H1 (cell line): ENCODE data around the gene FAM236B.

Experiments used
- ASH2L ChIP-seq: fragments of 200-600, 300-600 bp; sonication (generic); IDR thresholded peaks from one replicate; pipeline ENCODE4 v1.7.1; 2017; ENCODE audit warnings: low read length
- CHD1 ChIP-seq: IDR thresholded peaks from 2 replicates; pipeline ENCODE4 v1.6.1; 2012; ENCODE audit warnings: low read depth, low read length, improper control_type of control experiment
- CTCF ChIP-seq, 3 experiments: IDR thresholded peaks; 1 replicate in 2 of 3; 2 replicates in 1 of 3; pipeline versions ENCODE4 v1.5.1 to v1.6.1; 2011; ENCODE audit warnings: low read length in 3 of 3, mild to moderate bottlenecking in 3 of 3, inconsistent platforms in 2 of 3, low read depth in 1 of 3, moderate library complexity in 1 of 3; ENCODE audit not compliant: insufficient read depth in 1 of 3; ENCODE audit errors: control extremely low read depth in 1 of 3
- JUND ChIP-seq: IDR thresholded peaks from 2 replicates; pipeline ENCODE4 v1.6.1; 2011; ENCODE audit warnings: mild to moderate bottlenecking, improper control_type of control experiment, low read length
- NRF1 ChIP-seq: IDR thresholded peaks from 2 replicates; pipeline ENCODE4 v1.6.1; 2011; ENCODE audit warnings: mild to moderate bottlenecking, low read depth, low read length, improper control_type of control experiment
- POLR2A ChIP-seq, 2 experiments: IDR thresholded peaks; 1 replicate in 1 of 2; 2 replicates in 1 of 2; pipeline ENCODE4 v1.6.1; 2011; ENCODE audit warnings: low read depth in 2 of 2, low read length in 2 of 2, mild to moderate bottlenecking in 2 of 2; ENCODE audit errors: control extremely low read depth in 1 of 2
- SUZ12 ChIP-seq: fragments of 200-600 bp; sonication (generic); IDR thresholded peaks from 2 replicates; pipeline ENCODE4 v1.6.1; 2012; ENCODE audit warnings: mild to moderate bottlenecking, inconsistent platforms, low read length, moderate library complexity, mixed read lengths
- TEAD4 ChIP-seq: IDR thresholded peaks from 2 replicates; pipeline ENCODE4 v1.6.1; 2012; ENCODE audit warnings: low read depth, low read length, inconsistent platforms, mixed read lengths

DNA sequence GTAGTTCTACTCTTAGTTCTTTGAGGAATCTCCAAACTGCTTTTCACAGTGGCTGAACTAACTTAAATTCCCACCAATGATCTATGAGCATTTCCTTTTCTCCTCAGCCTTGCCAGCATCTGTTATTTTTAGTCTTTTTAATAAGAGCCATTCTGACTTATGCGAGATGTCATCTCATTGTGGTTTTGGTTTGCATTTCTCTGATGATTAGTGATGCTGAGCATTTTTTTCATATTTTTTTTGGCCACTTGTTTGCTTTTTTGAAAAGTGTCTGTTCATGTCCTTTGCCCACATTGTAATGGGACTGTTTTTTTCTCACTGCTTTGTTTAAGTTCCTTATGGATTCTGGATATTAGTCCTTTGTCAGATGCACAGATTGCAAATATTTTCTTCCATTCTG is 46.9 kb downstream of the FAM236B start:
- TF ChIP-seq POLR2A (IDR thresholded peaks at IDR 0.05; ENCODE audit: control extremely low read depth in 1 of 2, low read depth in 2 of 2, low read length in 2 of 2) (no peak), NRF1 (no peak), CTCF (IDR thresholded peaks at IDR 0.05; ENCODE audit: control extremely low read depth in 1 of 3, insufficient read depth in 1 of 3, low read depth in 1 of 3, low read length in 3 of 3) (no peak), CHD1 (no peak), ASH2L (no peak), SUZ12 (no peak), TEAD4 (no peak), JUND (no peak)
